Panc1 (cell line): Measurements from ENCODE around the gene KAT8. TPM values are rescaled to one million over a fixed set of nuclear protein-coding genes. Genes with fewer than 3 reads are reported as not detected.

Experiments used
- ATAC-seq: fragments of 200-7000 bp; cut with Tn5 transposase; 2 replicates; pipeline ENCODE4 v1.9.1; 2020; ENCODE audit warnings: mild to moderate bottlenecking, moderate library complexity
- BruUV-seq: library from RNA; stranded (reverse); fragments of 400-500 nt; replicated peaks from 2 replicates; lab custom pipeline; 2021; lab: Mats Ljungman, UMichigan
- CTCF ChIA-PET: fragments of 300-600 bp; sonication (Branson Sonifier 250); formaldehyde crosslinking; loops from one replicate; lab custom pipeline; 2022; ENCODE audit warnings: antibody characterized with exemption; lab: Charles Lee
- POLR2A ChIA-PET: fragments of 300-600 bp; sonication (Branson Sonifier 250); formaldehyde crosslinking; loops from one replicate; lab custom pipeline; 2022; ENCODE audit warnings: antibody characterized with exemption; lab: Charles Lee
- DNase-seq: peaks from one replicate; pipeline ENCODE4 v3.0.0-alpha.2; 2010; ENCODE audit warnings: low read depth, low spot score
- H3K27ac ChIP-seq: 2 replicates; pipeline ENCODE4 v1.5.1; 2011; ENCODE audit warnings: mild to moderate bottlenecking, low read length, inconsistent platforms
- H3K27me3 ChIP-seq: fragments of 200-500 bp; sonication (Bioruptor generic); 2 replicates; pipeline ENCODE4 v1.6.0; 2014; ENCODE audit warnings: low read length, inconsistent platforms; ENCODE audit not compliant: control insufficient read depth, insufficient read depth
- H3K36me3 ChIP-seq: fragments of 200-500 bp; sonication (Bioruptor generic); 2 replicates; pipeline ENCODE4 v1.5.1; 2014; ENCODE audit warnings: inconsistent platforms, mild to moderate bottlenecking, low read length, moderate library complexity; ENCODE audit not compliant: control insufficient read depth, insufficient read depth
- H3K4me1 ChIP-seq: 2 replicates; pipeline ENCODE4 v1.5.1; 2011; ENCODE audit warnings: inconsistent platforms, mild to moderate bottlenecking, low read length, moderate library complexity; ENCODE audit not compliant: control insufficient read depth, insufficient read depth
- H3K4me3 ChIP-seq, 2 experiments: 2 replicates each; pipeline ENCODE4 v1.5.1; 2011 to 2012; ENCODE audit warnings: low read depth in 2 of 2, low read length in 2 of 2, mild to moderate bottlenecking in 2 of 2, inconsistent platforms in 1 of 2, moderate library complexity in 1 of 2
- H3K9me3 ChIP-seq: fragments of 200-500 bp; sonication (Bioruptor generic); 2 replicates; pipeline ENCODE4 v1.5.1; 2014; ENCODE audit warnings: low read depth, mild to moderate bottlenecking, inconsistent platforms, low read length, moderate library complexity; ENCODE audit not compliant: control insufficient read depth, insufficient read depth
- POLR2AphosphoS5 ChIP-seq: IDR thresholded peaks from 2 replicates; pipeline ENCODE4 v1.6.1; 2012; ENCODE audit warnings: mild to moderate bottlenecking, low read depth, low read length, moderate library complexity
- REST ChIP-seq, 2 experiments: IDR thresholded peaks; 2 replicates each; pipeline ENCODE4 v1.6.1; 2011 to 2012; ENCODE audit warnings: low read depth in 2 of 2, control low read depth in 1 of 2, low read length in 1 of 2, mild to moderate bottlenecking in 1 of 2, moderate library complexity in 1 of 2; ENCODE audit not compliant: insufficient read depth in 1 of 2
- SIN3A ChIP-seq: IDR thresholded peaks from 2 replicates; pipeline ENCODE4 v1.6.1; 2012; ENCODE audit warnings: low read depth, mild to moderate bottlenecking, low read length, moderate library complexity, borderline replicate concordance; ENCODE audit not compliant: insufficient read depth
- TCF7L2 ChIP-seq: IDR thresholded peaks from 2 replicates; pipeline ENCODE4 v1.6.1; 2011; ENCODE audit warnings: mild to moderate bottlenecking, low read depth, low read length, inconsistent platforms
- in situ Hi-C: cut with HindIII; loops from 2 replicates; pipeline ENCODE4 v1.10.0; 2016; ENCODE audit warnings: low sequenced_read_pairs, low pct_unique_long_range_greater_than_20kb
- intact Hi-C: fragments of 100-400 bp; cut with micrococcal nuclease; formaldehyde crosslinking; loops from one replicate; pipeline ENCODE4 v1.10.0; 2022; ENCODE audit not compliant: unreplicated experiment
- total RNA-seq: library from RNA; stranded (reverse); gene quantifications from one replicate; pipeline ENCODE4 v1.2.1, GENCODE V29; 2021; ENCODE audit not compliant: unreplicated experiment
- TF ChIP-seq, protein P1 (sequence below): fragments of 450-650 bp; IDR thresholded peaks from 2 replicates; pipeline ENCODE4 v1.5.1; 2017; ENCODE audit warnings: mild to moderate bottlenecking

The KAT8 gene
- total RNA-seq, 1 experiment from 2014 or later: 48.3 TPM

GRCh38 chr16:31112711-31113110 lies 4.8 kb upstream of the KAT8 start:
- H3K27me3 ChIP-seq: no peaks in the 10 kb centered on the region
- no peak for DNase-seq
- POLR2A ChIA-PET: no interaction called here
- no peak for TF ChIP-seq POLR2AphosphoS5
- TF ChIP-seq TCF7L2: no peak
- no peak for TF ChIP-seq REST (IDR thresholded peaks at IDR 0.05; ENCODE audit: insufficient read depth in 1 of 2, low read depth in 2 of 2, low read length in 1 of 2)
- TF ChIP-seq, protein P1, sequence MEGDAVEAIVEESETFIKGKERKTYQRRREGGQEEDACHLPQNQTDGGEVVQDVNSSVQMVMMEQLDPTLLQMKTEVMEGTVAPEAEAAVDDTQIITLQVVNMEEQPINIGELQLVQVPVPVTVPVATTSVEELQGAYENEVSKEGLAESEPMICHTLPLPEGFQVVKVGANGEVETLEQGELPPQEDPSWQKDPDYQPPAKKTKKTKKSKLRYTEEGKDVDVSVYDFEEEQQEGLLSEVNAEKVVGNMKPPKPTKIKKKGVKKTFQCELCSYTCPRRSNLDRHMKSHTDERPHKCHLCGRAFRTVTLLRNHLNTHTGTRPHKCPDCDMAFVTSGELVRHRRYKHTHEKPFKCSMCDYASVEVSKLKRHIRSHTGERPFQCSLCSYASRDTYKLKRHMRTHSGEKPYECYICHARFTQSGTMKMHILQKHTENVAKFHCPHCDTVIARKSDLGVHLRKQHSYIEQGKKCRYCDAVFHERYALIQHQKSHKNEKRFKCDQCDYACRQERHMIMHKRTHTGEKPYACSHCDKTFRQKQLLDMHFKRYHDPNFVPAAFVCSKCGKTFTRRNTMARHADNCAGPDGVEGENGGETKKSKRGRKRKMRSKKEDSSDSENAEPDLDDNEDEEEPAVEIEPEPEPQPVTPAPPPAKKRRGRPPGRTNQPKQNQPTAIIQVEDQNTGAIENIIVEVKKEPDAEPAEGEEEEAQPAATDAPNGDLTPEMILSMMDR: no peak
- no peak for TF ChIP-seq SIN3A
- intact Hi-C loops: no loop called here
- H3K36me3 ChIP-seq: no peaks in the 10 kb centered on the region; the same call in 1 of the 2 replicates
- CTCF ChIA-PET: interaction anchor here (0.6 kb wide), 2 partner anchors 31 to 331 kb away, joined by 3 to 5 read pairs; no protein-coding TSS in a partner anchor
- ATAC-seq: no peak
- H3K27ac ChIP-seq: no peak overlapping the region; the same call in 1 of the 2 replicates
- H3K9me3 ChIP-seq: no peaks in the 10 kb centered on the region
- peaks cover 17% of the 10 kb centered on the region for H3K4me1 ChIP-seq
- in situ Hi-C loops: no loop called here
- no TSS peak for BruUV-seq
- H3K4me3 ChIP-seq: no peak overlapping the region

GRCh38 chr16:31113121-31114120 lies 4.0 kb upstream of the KAT8 start:
- intact Hi-C loops (no loop called here), in situ Hi-C loops (no loop called here)
- ATAC-seq: no peak
- BruUV-seq: no TSS peak
- no peaks in the 10 kb centered on the region; the same call in 1 of the 2 replicates for H3K36me3 ChIP-seq
- no peak for TF ChIP-seq SIN3A
- no peak for TF ChIP-seq POLR2AphosphoS5
- TF ChIP-seq REST (IDR thresholded peaks at IDR 0.05; ENCODE audit: insufficient read depth in 1 of 2, low read depth in 2 of 2, low read length in 1 of 2): no peak
- TF ChIP-seq, protein P1: no peak
- no peak for TF ChIP-seq TCF7L2
- H3K27ac ChIP-seq: peak overlapping the region; percentile 46
- no peak for DNase-seq
- H3K4me1 ChIP-seq: peaks cover 16% of the 10 kb centered on the region
- no peaks in the 10 kb centered on the region for H3K27me3 ChIP-seq
- ChIA-PET POLR2A (no interaction called here), CTCF (interaction anchor here (0.5 to 0.7 kb wide), 2 partner anchors 122 to 331 kb away, joined by 3 to 4 read pairs; no protein-coding TSS in a partner anchor)
- H3K9me3 ChIP-seq: no peaks in the 10 kb centered on the region
- H3K4me3 ChIP-seq: no peak overlapping the region
